Cerebellar cortex (tissue), 1 donor: ENCODE measurements around the gene GNAZ.

Experiments used
- DNase-seq: peaks from one replicate; pipeline ENCODE4 v3.0.0-alpha.2; 2015; ENCODE audit warnings: low spot score

The GNAZ gene

DNA sequence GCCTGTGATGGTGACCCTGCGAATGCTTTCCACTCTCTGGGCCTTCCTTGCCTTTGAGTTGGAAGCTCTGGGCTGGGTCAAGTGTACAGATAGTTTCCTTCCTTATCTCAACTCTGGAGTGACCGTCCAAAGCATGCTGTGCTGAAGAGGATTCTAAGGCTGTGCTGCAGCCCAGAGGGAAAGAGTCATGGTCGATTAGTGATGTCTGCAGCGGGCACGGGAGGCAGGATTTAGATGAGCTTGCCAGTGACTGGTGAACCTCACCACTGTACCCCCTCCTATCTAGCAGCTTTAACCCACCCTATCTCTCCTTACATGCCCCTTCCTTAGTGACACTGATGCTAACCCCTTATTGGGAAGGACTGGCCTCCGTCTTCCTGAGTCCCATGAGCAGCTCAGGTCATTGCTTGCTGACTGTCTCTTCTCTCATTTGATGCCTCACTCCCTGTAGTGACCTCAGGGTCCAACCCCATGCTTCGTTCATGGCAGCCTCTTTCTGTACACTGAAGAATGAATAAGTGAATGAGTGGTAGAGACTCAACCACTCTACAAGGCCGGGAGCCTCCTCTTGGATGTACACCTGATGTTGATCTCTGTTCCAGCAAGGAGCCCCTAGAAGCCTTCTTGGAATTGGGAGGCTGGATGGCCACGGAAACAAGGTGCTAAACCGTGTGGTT lies 6.7 kb downstream of the GNAZ start:
- DNase-seq, result no peak

DNA sequence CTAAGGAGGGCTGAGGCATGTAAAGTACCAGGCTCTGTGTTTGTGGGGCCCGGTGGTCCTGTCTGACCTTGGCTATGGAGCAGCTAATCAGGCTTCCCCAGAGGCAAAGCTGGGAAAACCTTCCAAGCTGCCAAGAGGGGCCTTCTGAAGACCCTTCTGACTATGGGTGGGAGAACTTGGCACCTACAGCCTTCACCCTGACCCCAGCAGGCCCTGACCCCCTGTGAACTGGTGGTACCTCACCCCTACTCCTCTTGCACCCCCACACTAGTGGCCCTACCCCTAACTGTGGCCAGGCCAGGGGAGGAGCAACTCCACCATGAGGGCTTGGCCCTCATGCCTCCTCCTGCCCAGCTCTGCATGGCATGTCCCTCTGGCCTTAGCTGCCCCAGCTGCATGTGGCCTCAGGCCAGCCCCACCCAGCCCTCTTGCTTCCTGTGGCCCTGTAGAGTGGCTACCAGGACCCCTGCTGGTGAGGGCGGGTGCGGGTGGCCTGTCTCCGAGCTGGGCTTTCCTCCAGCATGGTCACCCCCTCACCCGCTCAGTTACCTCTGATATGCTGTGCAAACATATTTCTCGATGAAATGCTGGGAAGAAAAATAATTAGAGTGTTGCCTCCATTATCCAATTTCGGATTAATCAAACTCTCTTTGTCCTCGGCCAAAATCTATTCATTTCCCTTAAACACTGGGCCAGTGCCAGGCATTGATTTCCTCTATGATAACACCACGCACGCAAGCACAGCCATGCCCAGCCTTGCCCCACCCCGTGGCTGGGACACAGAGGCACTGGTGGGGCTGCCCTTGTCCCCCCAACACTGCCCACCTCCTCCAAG lies 7.5 kb downstream of the GNAZ start:
- DNase-seq, result no peak

DNA sequence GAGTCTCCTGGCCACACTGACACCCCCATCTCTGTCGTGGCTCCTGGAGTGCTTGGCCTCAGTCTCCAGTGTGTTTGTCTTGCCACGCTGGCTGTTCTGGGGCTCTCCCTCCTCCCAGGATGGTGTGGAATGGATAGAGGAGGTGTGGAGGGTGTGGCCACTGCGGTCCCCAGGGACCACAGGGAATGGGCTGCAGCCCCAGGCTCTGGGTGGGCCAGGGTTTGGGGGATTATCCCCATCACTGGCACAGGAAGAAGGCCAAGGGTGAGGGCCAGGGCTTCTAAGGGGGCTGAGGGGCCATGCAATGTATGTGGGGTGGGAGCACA lies 8.1 kb downstream of the GNAZ start:
- DNase-seq, result no peak

DNA sequence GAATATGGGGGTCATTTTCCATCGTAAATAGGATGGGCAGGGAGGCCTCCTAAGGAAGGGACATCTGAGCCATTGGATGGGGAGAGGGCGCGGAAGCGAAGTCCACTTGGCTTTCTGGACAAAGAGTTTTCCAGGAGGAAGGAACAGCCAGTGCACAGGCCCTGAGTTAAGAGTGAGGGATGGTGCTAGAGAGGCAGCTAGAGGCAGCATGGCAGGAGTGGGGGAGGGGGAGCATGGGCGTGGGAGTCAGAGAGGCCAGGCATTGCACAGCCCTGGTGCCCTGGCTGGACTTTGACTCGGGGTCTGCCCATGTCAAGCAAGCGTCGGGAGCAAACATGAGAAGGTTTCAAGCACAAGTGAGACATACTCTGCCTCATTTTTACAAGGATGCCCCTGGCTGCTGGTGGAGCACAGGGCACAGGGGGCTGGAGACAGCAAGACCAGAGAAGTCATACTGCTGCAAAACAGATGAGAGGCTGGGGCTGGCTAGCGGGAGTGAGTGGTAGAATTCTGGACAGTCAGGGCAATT lies 9.0 kb downstream of the GNAZ start:
- no peak for DNase-seq

DNA sequence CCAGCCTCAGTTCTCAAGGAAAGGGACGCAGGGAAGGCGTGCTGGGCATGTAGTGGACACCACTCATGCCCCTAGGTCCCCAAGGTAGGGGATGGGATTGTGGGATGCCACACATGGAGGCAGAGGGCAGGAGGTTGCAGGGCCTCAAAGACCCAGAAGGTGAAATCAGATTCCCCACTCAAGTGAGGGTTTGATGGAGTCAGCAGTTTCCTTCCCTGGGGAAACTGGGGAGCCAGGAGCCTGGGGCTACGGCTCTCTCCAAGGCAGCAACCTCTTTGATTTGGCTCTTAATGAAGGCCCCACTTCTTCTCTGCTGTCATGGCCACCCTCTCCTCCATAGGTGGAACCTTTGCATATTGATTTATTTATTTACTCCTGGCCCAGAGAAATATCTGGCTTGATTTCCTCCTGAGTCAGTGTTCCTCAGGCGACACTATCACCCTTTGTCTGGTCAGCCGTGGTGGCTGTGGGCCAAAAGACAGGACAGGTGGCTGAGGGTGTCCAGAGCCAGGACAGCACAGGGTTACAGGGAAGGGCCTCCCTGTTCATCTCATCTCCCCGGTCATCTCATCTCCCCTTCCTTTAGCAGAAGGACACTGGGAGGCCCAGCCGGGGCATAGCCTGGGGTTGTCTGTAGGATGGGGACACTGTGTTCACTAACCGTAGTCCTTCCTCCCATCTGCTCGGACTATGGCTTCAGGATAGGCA lies 9.6 kb downstream of the GNAZ start:
- peak; percentile 70 for DNase-seq

DNA sequence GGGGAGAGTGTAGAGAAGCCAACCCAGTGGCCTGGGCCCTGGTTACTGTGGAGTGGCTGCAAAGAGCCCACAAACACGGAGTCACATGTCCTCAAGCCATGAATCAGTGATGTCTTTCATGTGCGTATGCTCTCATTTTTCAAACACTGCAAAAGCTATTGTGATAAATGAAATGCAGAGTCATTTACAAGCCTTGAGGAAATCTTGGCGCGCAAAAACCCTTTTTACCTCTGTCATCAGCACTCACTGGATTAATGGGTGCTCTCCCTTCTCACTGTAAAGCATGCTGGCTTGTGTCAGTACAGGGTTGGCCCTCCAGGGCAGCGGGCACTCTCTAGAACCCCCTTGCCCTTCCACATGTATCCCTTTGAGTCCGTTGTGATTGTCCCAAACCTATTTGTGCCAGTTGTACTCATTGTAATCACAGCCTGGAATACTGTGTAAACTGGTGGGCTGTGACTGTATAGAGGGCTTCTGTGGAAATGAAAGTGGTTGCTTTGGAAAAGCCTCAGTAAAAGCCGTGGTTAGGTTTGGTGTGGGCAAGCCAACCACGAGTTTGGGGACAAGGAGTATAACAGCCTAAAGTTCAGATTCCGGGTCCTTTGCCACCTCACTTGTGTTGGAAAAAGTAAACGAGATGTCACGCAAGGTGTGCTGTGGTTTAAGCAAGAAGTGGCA lies 10.4 kb downstream of the GNAZ start:
- DNase-seq, result no peak

DNA sequence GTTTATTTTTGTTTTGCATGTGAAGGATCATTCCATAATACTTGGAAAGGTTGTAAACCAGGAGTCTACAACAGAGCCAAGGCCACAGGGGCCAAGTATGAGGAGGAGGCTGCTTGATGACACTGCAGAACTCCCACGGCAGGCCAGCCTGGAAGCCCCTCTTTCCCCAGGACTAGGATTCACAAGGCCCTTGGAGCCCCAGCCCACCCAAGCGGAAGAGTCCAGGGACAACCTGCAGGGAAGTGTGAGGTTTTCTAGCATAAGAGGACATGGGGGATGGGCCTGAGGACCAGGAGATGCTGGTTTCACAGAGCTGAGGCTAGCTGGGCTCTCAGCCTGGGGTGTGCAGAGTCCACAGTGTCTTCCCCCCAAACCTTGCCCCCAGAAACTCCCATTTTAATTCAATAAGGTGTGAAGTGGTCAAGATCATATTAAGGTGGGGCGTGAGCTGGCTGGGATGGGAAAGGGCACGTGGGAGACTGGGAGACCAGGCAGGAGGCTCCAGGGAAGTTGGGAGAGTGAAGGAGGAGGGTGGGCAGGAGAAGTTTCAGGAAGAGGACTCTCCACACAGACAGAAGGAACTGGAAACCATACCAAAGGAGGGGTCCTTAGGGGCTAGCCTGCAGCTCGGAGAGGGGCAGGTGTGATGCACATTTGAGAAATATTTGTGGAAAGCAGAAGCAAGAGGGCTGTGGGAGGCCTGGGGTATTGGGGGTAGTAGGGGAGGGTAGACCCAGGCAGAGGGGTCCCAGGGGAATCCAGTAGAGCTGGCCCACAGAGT lies 12.4 kb downstream of the GNAZ start:
- DNase-seq, result no peak

DNA sequence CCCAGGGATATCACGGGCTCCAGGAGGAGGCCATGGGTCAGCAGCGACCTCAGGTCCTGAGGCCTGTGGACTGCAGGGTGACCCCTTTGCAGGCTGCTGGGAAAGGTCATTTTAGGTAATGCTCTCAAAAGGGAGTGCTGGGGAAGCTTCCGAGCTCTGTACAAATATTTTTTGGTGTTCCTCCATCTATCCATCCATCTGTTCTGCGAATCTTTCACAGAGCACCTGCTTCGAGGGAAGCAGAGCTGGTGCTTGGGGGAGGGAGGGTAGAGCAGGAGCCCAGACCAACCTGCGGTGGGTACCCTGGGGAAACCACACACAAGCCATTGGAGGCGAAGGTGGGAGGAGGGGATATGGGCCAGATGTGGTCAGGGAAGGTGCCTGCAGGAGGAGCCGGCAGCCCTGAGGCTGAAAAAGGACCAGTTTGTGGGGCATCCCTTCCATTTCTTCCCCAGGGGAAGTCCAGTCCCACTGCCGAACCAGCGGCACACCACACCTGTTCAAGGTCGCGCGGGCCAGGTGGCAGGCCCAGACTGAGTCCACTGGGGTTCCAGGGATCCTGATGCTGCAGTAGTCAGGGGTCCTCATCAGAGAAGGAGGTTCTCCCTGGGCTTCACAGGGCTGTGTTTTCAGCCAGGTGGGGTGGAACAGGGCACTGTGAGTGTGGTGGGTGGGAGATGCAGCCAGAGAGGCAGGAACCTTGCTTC lies 13.1 kb downstream of the GNAZ start:
- DNase-seq, result peak; percentile 67

DNA sequence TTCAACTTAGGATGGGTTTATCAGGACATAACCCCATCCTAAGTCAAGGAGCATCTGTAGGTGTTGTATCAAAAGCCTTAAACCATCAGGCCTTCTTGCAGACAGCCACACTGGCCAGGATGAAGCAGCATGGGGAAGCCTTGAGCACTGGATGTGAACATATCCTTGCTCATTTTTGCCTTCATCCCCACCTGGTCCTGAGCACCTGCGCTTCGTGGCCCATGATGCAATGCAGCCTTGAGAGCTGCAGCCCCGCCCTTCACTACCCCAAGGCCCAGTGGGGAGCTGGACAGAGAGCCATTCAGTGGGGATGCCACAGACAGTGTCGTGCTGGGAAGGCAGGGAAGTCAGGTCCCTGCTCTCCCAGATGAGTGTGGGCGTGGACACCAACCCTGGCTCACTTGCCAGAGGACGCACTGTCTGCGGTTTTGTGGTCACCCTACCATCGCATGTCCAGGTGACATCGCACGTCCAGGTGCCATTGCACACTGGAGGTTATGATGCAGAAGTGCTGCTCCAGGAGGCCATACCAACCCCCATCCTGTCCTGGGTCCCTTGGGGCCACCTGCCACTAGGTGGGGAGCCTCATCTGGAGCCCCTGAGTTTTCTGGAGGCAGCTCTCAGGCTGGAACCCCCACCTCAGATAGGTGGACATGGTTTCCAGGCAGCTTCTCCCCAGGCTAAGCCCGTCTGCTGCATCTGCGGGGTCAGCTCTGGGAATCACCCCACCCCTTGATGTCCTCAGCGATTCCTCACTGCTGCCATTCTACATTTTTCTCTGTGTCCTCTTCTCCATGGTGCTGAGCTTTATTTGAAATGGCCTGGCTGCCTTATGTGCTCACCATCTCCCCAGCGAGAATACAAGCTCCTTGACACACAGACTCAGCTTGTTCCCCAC lies 14.4 kb downstream of the GNAZ start:
- no peak for DNase-seq

DNA sequence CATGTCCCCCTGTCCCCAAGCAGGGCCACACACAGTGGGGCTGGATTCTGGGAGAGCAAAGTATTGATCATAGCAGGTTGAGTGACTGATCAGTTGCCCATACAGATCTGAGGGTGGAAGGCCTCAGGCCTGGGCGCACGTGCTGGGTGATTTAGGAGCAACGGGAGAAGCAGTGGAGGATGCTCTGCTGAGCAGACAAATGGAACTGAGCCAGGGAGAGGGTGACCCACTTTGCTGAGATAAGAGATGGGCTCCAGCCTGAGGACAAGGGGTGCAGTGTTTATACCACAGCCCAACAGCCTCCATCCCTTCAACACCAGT lies 15.0 kb downstream of the GNAZ start:
- no peak for DNase-seq

DNA sequence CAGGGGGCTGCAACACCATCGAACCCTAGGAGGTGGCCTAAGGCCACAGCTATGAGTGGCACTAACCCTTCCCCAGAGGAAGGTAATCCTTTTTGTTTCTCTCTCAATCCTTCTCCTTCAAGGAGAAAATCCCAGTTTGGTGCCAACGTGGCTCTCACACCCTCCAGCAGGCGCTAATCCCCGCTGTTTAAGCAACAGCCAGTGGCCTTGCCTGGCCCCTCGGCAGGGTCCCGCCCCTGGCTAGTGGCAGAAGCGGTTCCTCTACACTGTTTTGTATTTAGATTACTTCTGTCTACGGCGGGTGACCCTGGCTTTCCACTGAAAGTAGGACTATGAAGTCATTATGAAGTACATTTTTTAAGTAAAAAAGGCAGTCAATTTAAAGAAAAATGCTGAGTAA lies 15.5 kb downstream of the GNAZ start:
- no peak for DNase-seq

DNA sequence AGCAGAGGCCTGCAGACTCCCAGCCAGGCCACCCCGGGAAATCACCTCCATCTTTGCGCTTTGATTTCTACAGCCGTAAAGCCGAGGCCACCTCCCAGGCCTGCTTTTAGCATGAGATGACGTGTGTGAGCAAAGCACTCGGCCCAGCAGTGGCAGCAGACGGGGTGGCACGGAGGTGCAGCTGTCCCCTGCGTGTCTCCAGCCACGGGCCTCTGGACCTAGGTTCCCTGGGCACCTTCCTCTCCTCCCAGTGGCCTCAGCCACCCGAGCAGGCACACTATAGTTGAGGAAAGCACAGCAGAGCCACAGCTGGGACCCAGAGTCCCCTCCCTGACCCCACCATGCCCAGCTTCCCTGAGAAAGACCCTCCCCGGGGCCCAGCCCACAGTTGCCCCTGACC lies 15.9 kb downstream of the GNAZ start:
- DNase-seq, result no peak

DNA sequence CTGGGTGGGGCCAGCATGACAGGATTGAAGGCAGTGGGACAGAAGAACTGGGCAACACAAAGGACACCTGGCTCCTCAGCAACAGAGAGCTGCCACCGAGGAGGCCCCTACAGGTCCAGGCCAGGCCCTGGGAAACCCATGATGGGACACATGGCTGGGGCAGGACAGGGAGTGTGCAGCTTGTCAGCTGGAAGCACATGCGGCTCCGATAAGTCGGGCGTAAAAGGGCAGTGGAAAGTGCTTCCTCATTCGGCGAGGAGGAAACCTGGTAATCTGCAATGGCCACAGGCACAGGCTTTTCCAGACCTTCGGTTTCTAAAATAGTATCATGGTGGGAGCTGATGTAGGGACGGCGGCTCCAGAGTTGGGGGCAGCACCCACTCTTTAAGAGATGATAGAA lies 16.5 kb downstream of the GNAZ start:
- no peak for DNase-seq

DNA sequence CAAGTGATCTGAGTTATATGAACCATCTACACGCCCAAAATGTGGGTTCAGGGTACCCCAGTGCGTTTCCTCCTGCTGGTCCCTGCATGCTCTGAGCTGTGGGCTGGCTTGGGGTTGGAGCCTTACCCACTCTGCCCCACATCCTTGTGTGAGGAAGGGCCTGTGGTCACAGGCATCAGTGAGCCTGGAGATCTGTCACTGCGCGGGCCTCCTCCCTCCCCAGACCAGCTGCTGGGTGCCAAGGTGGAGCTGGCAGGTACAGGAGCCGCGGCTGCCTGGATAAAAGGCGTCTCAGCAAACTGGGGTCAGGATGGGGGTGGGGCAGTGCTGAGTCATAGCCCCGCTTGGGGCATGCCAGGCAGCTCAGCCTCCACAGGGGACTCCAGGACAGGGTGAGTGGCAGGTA lies 17.9 kb downstream of the GNAZ start:
- DNase-seq, result no peak

DNA sequence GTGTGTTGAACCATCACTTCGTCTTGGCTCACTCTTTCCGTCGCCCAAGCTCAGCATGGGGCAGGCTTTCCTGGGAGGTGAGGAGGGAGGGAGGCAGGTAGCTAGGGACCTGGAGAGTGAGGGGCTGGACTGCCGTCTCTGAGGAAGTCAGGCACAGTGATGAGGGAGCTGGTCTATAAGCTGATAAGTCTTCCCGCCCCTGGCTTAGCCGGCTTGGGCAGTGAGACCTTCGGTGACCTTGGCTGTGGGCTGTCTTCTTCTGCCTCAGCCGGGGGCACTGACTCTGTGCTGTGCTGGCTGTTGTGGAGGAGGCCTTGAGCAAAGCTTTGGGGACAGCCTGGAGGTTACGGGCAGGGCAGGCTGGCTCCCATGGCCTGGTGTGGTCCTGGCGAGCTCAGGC lies 18.7 kb downstream of the GNAZ start:
- DNase-seq, result no peak

DNA sequence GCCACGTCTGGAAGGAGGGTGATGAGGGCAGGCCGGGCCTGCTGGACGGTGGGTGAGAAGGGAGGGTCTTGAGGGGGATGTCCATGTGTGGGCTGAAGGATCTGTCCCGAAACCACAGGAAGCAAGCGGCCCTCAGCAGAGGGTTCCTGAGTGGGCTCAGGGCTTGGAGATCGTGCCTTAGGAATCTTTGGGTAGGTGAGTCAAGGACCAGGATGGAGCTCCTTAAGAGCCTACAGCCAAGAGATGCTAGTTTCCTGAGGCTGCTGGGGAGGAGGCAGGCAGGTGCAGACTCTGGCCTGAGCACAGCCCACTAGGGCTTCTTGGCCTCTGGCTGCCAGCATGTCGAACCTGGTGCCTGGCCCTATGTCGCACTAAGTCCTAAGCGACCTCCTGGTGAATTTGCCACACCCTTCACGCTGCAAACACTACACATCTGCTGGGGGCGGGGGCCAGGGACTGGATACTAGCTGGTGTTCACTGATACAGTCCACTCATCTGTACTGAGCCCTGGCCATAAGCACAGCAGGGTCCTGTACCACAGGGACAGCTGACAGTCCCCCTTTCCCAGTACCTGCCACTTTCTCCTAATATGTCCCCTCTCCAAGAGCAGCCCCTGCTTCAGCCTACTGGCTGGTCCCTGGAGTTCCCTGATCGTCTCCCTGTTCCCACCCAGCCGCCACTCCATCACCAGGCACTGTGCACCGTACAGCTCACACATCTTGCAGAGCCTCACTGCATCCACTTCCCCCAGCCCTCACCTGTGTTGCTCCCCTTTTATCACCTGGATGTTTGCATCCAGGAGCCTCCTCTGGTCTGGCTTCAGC lies 19.5 kb downstream of the GNAZ start:
- no peak for DNase-seq

DNA sequence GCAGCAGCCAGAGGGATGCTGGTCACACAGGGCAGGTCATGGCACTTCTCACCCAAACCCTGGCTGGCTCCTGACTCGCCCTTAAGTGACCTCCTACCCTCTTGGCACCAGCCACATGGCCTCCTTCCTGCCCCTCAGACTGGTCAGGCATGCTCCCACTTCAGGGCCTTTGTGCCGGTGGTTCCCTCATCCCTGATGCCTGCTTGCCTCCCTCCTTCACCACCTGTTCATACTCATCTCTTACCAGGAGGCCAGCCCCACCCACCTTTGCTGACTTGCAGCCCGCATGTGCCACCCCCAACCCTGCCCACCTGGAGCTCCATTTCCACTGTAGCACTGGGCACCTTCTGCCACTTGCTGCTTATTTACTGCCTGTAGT lies 20.1 kb downstream of the GNAZ start:
- no peak for DNase-seq

DNA sequence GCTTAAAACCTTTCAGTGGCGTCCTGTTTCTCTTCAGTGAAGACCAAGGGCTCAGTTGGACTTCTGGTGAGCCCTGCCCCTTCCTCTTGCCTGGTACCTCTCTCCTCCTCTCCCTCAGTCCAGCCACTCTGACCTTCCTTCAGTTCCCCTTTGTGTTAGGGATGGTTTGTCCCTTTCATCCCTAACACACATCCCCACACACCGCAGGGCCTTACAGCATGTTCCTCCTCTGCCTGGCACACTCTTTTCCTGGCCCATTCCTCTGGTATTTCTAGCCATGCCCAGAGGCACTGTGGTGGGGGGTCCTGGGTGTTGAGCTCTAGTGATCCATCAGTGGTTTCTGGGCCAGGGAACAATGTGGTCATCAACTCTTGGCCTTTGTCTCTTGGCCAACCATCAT lies 21.4 kb downstream of the GNAZ start:
- no peak for DNase-seq
